Astrocyte (in vitro differentiated cells and primary cell): Measurements from ENCODE around the gene DNAH5. TPM values are rescaled to one million over a fixed set of nuclear protein-coding genes. Genes with fewer than 3 reads are reported as not detected.

ENCODE experiments used
- DNase-seq: peaks from one replicate; pipeline ENCODE4 v3.0.0-alpha.2; 2010; ENCODE audit warnings: low read depth
- FAIRE-seq: peaks from 2 replicates; lab custom pipeline; 2011; peaks lifted over from hg19 to GRCh38; lab: Jason Lieb, UNC
- H2AFZ ChIP-seq: 2 replicates; pipeline ENCODE4 v1.6.0; 2012; ENCODE audit warnings: low read depth, low read length, inconsistent platforms
- H3K27ac ChIP-seq: 2 replicates; pipeline ENCODE4 v1.5.1; 2011; ENCODE audit warnings: low read depth, low read length, inconsistent platforms
- H3K27me3 ChIP-seq: 2 replicates; pipeline ENCODE4 v1.6.0; 2011; ENCODE audit warnings: low read length, inconsistent platforms; ENCODE audit not compliant: insufficient read depth
- H3K36me3 ChIP-seq: 2 replicates; pipeline ENCODE4 v1.5.1; 2011; ENCODE audit warnings: low read length, inconsistent platforms; ENCODE audit not compliant: insufficient read depth
- H3K4me1 ChIP-seq: 2 replicates; pipeline ENCODE4 v1.5.1; 2011; ENCODE audit warnings: low read length, inconsistent platforms; ENCODE audit not compliant: insufficient read depth
- H3K4me2 ChIP-seq: 2 replicates; pipeline ENCODE4 v1.6.0; 2012; ENCODE audit warnings: low read length, inconsistent platforms
- H3K4me3 ChIP-seq: 2 replicates; pipeline ENCODE4 v1.5.1; 2011; ENCODE audit warnings: low read depth, mild to moderate bottlenecking, low read length, inconsistent platforms; ENCODE audit not compliant: insufficient read depth
- H3K79me2 ChIP-seq: 2 replicates; pipeline ENCODE4 v1.6.0; 2012; ENCODE audit warnings: mild to moderate bottlenecking, low read length, inconsistent platforms; ENCODE audit not compliant: insufficient read depth
- H3K9ac ChIP-seq: 2 replicates; pipeline ENCODE4 v1.6.0; 2012; ENCODE audit warnings: mild to moderate bottlenecking, low read length, inconsistent platforms
- H3K9me3 ChIP-seq: 2 replicates; pipeline ENCODE4 v1.5.1; 2012; ENCODE audit warnings: low read depth, mild to moderate bottlenecking, low read length, inconsistent platforms; ENCODE audit not compliant: insufficient read depth
- H4K20me1 ChIP-seq: 2 replicates; pipeline ENCODE4 v1.6.0; 2012; ENCODE audit warnings: low read length, inconsistent platforms; ENCODE audit not compliant: insufficient read depth
- H3K27ac Mint-ChIP-seq: one replicate; pipeline ENCODE4 v1.8.0; 2021; ENCODE audit warnings: mild to moderate bottlenecking, mixed read lengths; ENCODE audit not compliant: unreplicated experiment
- H3K27me3 Mint-ChIP-seq: one replicate; pipeline ENCODE4 v1.8.0; 2021; ENCODE audit warnings: low read depth, mixed read lengths; ENCODE audit not compliant: unreplicated experiment
- H3K36me3 Mint-ChIP-seq: one replicate; pipeline ENCODE4 v1.8.0; 2021; ENCODE audit warnings: low read depth, mixed read lengths; ENCODE audit not compliant: unreplicated experiment
- H3K4me1 Mint-ChIP-seq: one replicate; pipeline ENCODE4 v1.8.0; 2021; ENCODE audit warnings: low read depth, mixed read lengths; ENCODE audit not compliant: unreplicated experiment
- H3K4me3 Mint-ChIP-seq: one replicate; pipeline ENCODE4 v1.8.0; 2021; ENCODE audit warnings: mild to moderate bottlenecking, moderate library complexity, mixed read lengths; ENCODE audit not compliant: unreplicated experiment
- H3K9me3 Mint-ChIP-seq: one replicate; pipeline ENCODE4 v1.8.0; 2021; ENCODE audit warnings: mild to moderate bottlenecking, mixed read lengths; ENCODE audit not compliant: unreplicated experiment
- EZH2 ChIP-seq: IDR thresholded peaks from 2 replicates; pipeline ENCODE4 v1.6.1; 2012; ENCODE audit warnings: mild to moderate bottlenecking, low read length, inconsistent platforms; ENCODE audit not compliant: insufficient read depth
- total RNA-seq: library from RNA; stranded (reverse); gene quantifications from 2 replicates; pipeline ENCODE4 v1.2.1, GENCODE V29; 2021
- TF ChIP-seq, protein P1 (sequence below): IDR thresholded peaks from 2 replicates; pipeline ENCODE4 v1.5.1; 2011; ENCODE audit warnings: low read depth, mild to moderate bottlenecking, inconsistent platforms, low read length, moderate library complexity; ENCODE audit not compliant: insufficient read depth

DNAH5 gene
- total RNA-seq, 1 donor from 2014 or later = 3.4 TPM

DNA sequence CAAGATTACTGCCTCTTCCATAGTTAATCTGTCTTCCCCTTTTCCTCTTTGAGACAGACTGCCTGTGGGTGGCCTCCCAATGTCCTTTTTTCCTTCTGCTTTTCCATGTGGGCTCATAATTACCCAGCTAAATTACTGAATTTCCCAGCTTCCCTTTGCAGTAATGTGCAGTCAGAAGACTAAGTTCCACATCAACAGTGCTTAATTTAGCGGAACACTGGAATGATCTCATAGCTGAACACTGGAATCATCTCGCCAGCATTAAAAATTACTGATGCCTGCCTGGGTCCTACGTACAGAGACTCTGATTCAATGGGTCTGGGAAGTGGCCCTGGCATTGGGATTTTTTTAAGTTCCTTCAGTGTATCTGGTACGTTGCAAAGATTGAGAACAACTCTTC is 84.3 kb downstream of the DNAH5 start:
- Mint-ChIP-seq H3K27ac (no peak overlapping the region), H3K4me1 (no peaks in the 10 kb centered on the region), H3K27me3 (no peaks in the 10 kb centered on the region), H3K9me3 (peaks cover 12% of the 10 kb centered on the region), H3K36me3 (peaks cover 2% of the 10 kb centered on the region), H3K4me3 (no peak overlapping the region)
- Histone ChIP-seq H3K79me2 (no peaks in the 10 kb centered on the region), H3K4me3 (no peak overlapping the region), H3K36me3 (no peaks in the 10 kb centered on the region), H3K4me2 (no peak overlapping the region), H2AFZ (no peak overlapping the region), H3K27ac (no peak overlapping the region), H3K9me3 (no peaks in the 10 kb centered on the region), H3K4me1 (no peaks in the 10 kb centered on the region), H3K27me3 (no peaks in the 10 kb centered on the region), H4K20me1 (no peaks in the 10 kb centered on the region), H3K9ac (no peak overlapping the region)
- no peak for DNase-seq
- FAIRE-seq = no peak
- TF ChIP-seq, protein P1, sequence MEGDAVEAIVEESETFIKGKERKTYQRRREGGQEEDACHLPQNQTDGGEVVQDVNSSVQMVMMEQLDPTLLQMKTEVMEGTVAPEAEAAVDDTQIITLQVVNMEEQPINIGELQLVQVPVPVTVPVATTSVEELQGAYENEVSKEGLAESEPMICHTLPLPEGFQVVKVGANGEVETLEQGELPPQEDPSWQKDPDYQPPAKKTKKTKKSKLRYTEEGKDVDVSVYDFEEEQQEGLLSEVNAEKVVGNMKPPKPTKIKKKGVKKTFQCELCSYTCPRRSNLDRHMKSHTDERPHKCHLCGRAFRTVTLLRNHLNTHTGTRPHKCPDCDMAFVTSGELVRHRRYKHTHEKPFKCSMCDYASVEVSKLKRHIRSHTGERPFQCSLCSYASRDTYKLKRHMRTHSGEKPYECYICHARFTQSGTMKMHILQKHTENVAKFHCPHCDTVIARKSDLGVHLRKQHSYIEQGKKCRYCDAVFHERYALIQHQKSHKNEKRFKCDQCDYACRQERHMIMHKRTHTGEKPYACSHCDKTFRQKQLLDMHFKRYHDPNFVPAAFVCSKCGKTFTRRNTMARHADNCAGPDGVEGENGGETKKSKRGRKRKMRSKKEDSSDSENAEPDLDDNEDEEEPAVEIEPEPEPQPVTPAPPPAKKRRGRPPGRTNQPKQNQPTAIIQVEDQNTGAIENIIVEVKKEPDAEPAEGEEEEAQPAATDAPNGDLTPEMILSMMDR = no peak
- TF ChIP-seq EZH2 = no peak

DNA sequence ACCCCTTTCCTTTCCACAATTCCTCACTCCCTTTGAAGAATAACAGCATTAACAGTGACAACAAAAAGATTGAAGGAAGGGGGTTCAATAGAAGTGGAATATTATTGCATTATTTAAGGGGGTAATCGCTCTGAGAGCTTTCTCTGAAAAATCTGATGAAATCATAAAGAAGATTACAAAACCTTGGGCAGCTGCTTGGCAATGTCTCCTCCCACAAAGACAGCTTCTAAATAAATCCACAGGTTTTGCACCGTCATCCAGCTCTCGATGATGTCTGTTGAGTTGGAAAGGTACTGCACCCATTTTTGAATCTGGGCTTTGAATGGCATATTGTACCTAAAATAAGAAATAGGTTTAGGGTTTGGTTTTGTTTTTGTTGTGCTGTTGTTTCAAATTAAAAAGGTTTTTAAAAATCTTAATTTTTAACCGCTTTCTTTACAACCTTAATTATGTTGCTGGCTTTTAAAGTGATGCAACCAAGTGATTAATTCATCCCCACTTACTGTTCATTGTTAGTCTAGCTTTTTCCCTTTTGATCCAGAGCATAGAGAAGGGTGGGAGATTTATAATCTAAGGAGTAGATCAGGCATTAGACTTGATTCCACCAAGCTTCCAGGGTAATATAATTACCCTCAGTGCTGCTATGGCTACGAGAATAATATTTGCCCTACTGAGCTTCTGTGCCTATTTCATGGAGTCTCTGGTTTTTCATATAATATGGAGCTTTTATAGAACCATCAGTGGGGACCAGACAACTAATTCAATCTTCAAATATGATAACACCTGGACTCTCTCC is 85.0 kb downstream of the DNAH5 start:
- no peaks in the 10 kb centered on the region for H3K4me1 ChIP-seq
- H3K9me3 ChIP-seq = no peaks in the 10 kb centered on the region
- Mint-ChIP-seq H3K27me3 (no peaks in the 10 kb centered on the region), H3K9me3 (peaks cover 12% of the 10 kb centered on the region), H3K27ac (peak overlapping the region; percentile 37), H3K4me1 (no peaks in the 10 kb centered on the region), H3K36me3 (peaks cover 2% of the 10 kb centered on the region), H3K4me3 (no peak overlapping the region)
- no peaks in the 10 kb centered on the region for H3K36me3 ChIP-seq
- H4K20me1 ChIP-seq = no peaks in the 10 kb centered on the region
- no peak overlapping the region for H3K4me2 ChIP-seq
- H3K4me3 ChIP-seq = no peak overlapping the region
- H3K9ac ChIP-seq = no peak overlapping the region
- DNase-seq (no peak), FAIRE-seq (no peak)
- H2AFZ ChIP-seq = no peak overlapping the region
- no peak overlapping the region for H3K27ac ChIP-seq
- TF ChIP-seq EZH2 = no peak
- TF ChIP-seq, protein P1 = no peak
- no peaks in the 10 kb centered on the region for H3K27me3 ChIP-seq
- H3K79me2 ChIP-seq = no peaks in the 10 kb centered on the region

DNA sequence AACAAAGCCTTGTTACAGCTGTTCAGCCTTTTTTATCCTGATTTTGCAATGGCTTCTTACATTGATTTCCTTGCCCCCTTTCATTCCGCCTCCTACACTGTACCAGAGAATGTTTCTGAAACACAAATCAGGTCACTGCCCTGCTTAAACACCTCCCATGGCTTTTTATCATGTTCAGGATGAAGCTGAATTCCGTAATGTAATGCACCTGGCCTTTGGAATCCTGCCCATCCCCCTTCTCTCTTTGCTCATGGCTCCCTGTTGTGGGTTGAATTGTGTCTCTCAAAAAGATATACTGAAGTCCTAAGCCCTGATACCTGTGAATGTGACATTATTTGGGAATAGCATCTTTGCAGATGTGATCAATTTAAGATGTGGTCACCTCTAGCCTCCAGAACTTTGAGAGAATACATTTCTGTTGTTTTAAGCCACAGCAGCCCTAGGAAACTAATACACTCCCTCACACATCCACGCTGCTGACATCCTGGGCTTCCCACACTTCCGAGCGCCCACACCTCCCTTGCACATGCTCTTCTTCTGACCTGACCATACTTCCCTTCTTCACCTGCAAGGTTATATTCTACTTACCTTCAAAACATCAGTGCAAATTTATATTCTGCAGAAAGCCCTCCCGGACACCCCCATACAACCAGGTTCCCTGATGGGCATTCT is 101.2 kb downstream of the DNAH5 start:
- H3K4me3 Mint-ChIP-seq = no peak overlapping the region
- no peaks in the 10 kb centered on the region for H3K9me3 Mint-ChIP-seq
- no peak for FAIRE-seq
- H2AFZ ChIP-seq = no peak overlapping the region
- H3K9me3 ChIP-seq = no peaks in the 10 kb centered on the region
- no peaks in the 10 kb centered on the region for H4K20me1 ChIP-seq
- no peak overlapping the region for H3K4me3 ChIP-seq
- no peaks in the 10 kb centered on the region for H3K79me2 ChIP-seq
- H3K9ac ChIP-seq = no peak overlapping the region
- no peaks in the 10 kb centered on the region for H3K27me3 Mint-ChIP-seq
- no peak overlapping the region for H3K27ac ChIP-seq
- no peaks in the 10 kb centered on the region for H3K36me3 ChIP-seq
- no peak overlapping the region for H3K27ac Mint-ChIP-seq
- no peak overlapping the region for H3K4me2 ChIP-seq
- peaks cover 2% of the 10 kb centered on the region for H3K36me3 Mint-ChIP-seq
- no peak for DNase-seq
- TF ChIP-seq, protein P1 = no peak
- no peak for TF ChIP-seq EZH2
- no peaks in the 10 kb centered on the region for H3K4me1 Mint-ChIP-seq
- H3K4me1 ChIP-seq = no peaks in the 10 kb centered on the region
- H3K27me3 ChIP-seq = no peaks in the 10 kb centered on the region
